Skin epidermis (tissue), 12 donors: ENCODE data around the gene MTARC1.

Source experiments
- H3K27ac ChIP-seq, 21 experiments: fragments of 200-600 bp; sonication (generic) in 11 of 21; one replicate each; pipeline ENCODE4 v1.5.0; 2020; ENCODE audit warnings: mild to moderate bottlenecking in 3 of 21, inconsistent platforms in 2 of 21, moderate library complexity in 2 of 21
- H3K4me3 ChIP-seq, 7 experiments: fragments of 200-600 bp; sonication (generic) in 2 of 7; one replicate each; pipeline ENCODE4 v1.5.0; 2020; ENCODE audit warnings: inconsistent platforms in 2 of 7, mild to moderate bottlenecking in 2 of 7, moderate library complexity in 1 of 7

MTARC1 gene

GRCh38 chr1:220768126-220768601 is 18.5 kb upstream of the MTARC1 start:
- H3K4me3 ChIP-seq, result no peak overlapping the region
- no peak overlapping the region for H3K27ac ChIP-seq

GRCh38 chr1:220769205-220769604 is 17.5 kb upstream of the MTARC1 start:
- H3K4me3 ChIP-seq, result no peak overlapping the region
- no peak overlapping the region for H3K27ac ChIP-seq

GRCh38 chr1:220770245-220770913 is 16.3 kb upstream of the MTARC1 start:
- H3K27ac ChIP-seq, result peak overlapping the region in 1 of 21 experiments; percentile 71

GRCh38 chr1:220772846-220773245 is 13.9 kb upstream of the MTARC1 start:
- Histone ChIP-seq H3K4me3 (no peak overlapping the region), H3K27ac (no peak overlapping the region)

More at GRCh38 chr1:220770245-220770913, 16.3 kb upstream of the MTARC1 start:
- no peak overlapping the region for H3K4me3 ChIP-seq

- no peak overlapping the region for H3K4me3 ChIP-seq
Measured at GRCh38 chr1:220775240-220775853, 11.4 kb upstream of the MTARC1 start.

GRCh38 chr1:220776254-220776653 is 10.5 kb upstream of the MTARC1 start:
- Histone ChIP-seq H3K27ac (no peak overlapping the region), H3K4me3 (no peak overlapping the region)

More at GRCh38 chr1:220775240-220775853, 11.4 kb upstream of the MTARC1 start:
- no peak overlapping the region for H3K27ac ChIP-seq

- no peak overlapping the region for H3K4me3 ChIP-seq
- H3K27ac ChIP-seq, result no peak overlapping the region
Measured at GRCh38 chr1:220776720-220777326, 9.9 kb upstream of the MTARC1 start.

GRCh38 chr1:220783453-220783852 is 3.3 kb upstream of the MTARC1 start:
- Histone ChIP-seq H3K27ac (no peak overlapping the region), H3K4me3 (no peak overlapping the region)

GRCh38 chr1:220784751-220785150 is 2.0 kb upstream of the MTARC1 start:
- H3K27ac ChIP-seq, result no peak overlapping the region
- H3K4me3 ChIP-seq, result no peak overlapping the region

GRCh38 chr1:220785166-220786056 is 1.3 kb upstream of the MTARC1 start:
- H3K27ac ChIP-seq, result no peak overlapping the region
- H3K4me3 ChIP-seq, result no peak overlapping the region

GRCh38 chr1:220786057-220786336 is 716 bp upstream of the MTARC1 start:
- Histone ChIP-seq H3K4me3 (peak overlapping the region in 3 of 7 experiments; percentile 42 to 51 (median 48)), H3K27ac (peak overlapping the region in 3 of 21 experiments; percentile 4 to 65 (median 64))

GRCh38 chr1:220787069-220787619 is 431 bp downstream of the MTARC1 start:
- Histone ChIP-seq H3K4me3 (peak overlapping the region; percentile 29 to 52 (median 42)), H3K27ac (peak overlapping the region in 8 of 21 experiments; percentile 4 to 67 (median 31))

- H3K4me3 ChIP-seq, result no peak overlapping the region
- H3K27ac ChIP-seq, result no peak overlapping the region
Measured at GRCh38 chr1:220788900-220789299, 2.2 kb downstream of the MTARC1 start.

- Histone ChIP-seq H3K27ac (no peak overlapping the region), H3K4me3 (no peak overlapping the region)
Measured at GRCh38 chr1:220789532-220790147, 2.9 kb downstream of the MTARC1 start.

- Histone ChIP-seq H3K4me3 (no peak overlapping the region), H3K27ac (no peak overlapping the region)
Measured at GRCh38 chr1:220791285-220791684, 4.6 kb downstream of the MTARC1 start.

- H3K27ac ChIP-seq, result no peak overlapping the region
Measured at GRCh38 chr1:220791956-220792355, 5.2 kb downstream of the MTARC1 start.

GRCh38 chr1:220796530-220796929 is 9.8 kb downstream of the MTARC1 start:
- Histone ChIP-seq H3K27ac (no peak overlapping the region), H3K4me3 (no peak overlapping the region)

More at GRCh38 chr1:220791956-220792355, 5.2 kb downstream of the MTARC1 start:
- H3K4me3 ChIP-seq, result no peak overlapping the region

- H3K4me3 ChIP-seq, result no peak overlapping the region
- H3K27ac ChIP-seq, result no peak overlapping the region
Measured at GRCh38 chr1:220797044-220797443, 10.3 kb downstream of the MTARC1 start.

GRCh38 chr1:220797553-220797952 is 10.8 kb downstream of the MTARC1 start:
- Histone ChIP-seq H3K27ac (no peak overlapping the region), H3K4me3 (no peak overlapping the region)
